WTC11 (cell line): ENCODE results near the gene PRSS33.

Experiments used
- ATF3 ChIP-seq: sonication (generic); formaldehyde crosslinking; conservative IDR thresholded peaks from 2 replicates; pipeline ENCODE4 v1.8.1; 2022; ENCODE audit warnings: mild to moderate bottlenecking, missing genetic modification reagents
- CTCF ChIP-seq: fragments of 200-600 bp; IDR thresholded peaks from 2 replicates; pipeline ENCODE4 v1.8.0; 2022; ENCODE audit warnings: antibody characterized with exemption
- KAT7 ChIP-seq: sonication (generic); formaldehyde crosslinking; IDR thresholded peaks from 2 replicates; pipeline ENCODE4 v1.8.1; 2023; ENCODE audit warnings: missing genetic modification reagents, mild to moderate bottlenecking, borderline replicate concordance
- ZNF138 ChIP-seq: sonication (generic); formaldehyde crosslinking; conservative IDR thresholded peaks from 2 replicates; pipeline ENCODE4 v1.8.1; 2022; ENCODE audit warnings: mild to moderate bottlenecking, moderate library complexity, missing genetic modification reagents
- TF ChIP-seq, protein P1 (sequence below): sonication (generic); formaldehyde crosslinking; IDR thresholded peaks from 2 replicates; pipeline ENCODE4 v1.8.0; 2022; ENCODE audit warnings: mild to moderate bottlenecking, missing genetic modification reagents
- TF ChIP-seq, protein P2 (sequence below): sonication (generic); formaldehyde crosslinking; IDR thresholded peaks from 2 replicates; pipeline ENCODE4 v1.8.0; 2022; ENCODE audit warnings: missing genetic modification reagents

DNA sequence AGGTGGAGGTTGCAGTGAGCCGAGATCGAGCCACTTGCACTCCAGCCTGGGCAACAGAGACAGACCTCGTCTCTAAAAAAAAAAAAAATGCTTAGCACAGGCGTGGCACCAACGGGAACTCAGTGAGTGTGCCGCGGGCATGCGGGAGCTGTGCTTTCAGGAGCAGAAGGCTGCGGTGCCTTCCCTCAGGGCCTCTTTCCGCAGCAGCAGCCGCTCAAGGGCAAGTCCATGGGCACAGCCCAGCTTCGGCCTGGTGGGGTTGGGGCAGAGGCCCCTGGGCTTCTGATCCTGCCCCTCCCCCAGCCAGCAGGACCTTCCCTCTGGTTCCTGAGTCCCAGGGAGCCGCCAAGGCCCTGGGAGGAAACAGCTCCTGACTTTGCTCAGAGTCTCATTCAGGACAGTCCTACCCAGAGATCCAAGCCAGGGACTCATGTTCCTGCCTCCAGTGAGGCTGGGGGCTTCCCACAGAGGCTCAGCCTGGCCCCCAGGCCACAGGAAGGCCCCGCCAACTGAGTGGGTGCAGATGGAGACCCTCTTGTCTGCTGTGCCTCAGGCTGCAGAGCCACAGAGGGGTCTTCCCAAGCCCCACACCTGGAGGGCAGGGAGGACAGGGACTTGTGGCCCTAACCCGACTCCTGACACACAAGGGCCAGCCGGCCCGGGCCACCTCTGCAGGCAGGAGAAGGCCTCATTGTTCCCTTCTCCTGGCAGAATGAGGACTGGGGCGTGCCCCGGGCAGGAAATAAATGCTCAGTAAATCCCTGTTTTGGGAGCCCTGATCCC, 39.4 kb upstream of the PRSS33 start:
- TF ChIP-seq ATF3 (CRISPR knock-in tag) (no peak), CTCF (no peak), KAT7 (CRISPR knock-in tag) (no peak), ZNF138 (CRISPR knock-in tag) (no peak)
- TF ChIP-seq, protein P1, sequence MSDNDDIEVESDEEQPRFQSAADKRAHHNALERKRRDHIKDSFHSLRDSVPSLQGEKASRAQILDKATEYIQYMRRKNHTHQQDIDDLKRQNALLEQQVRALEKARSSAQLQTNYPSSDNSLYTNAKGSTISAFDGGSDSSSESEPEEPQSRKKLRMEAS (CRISPR knock-in tag): no peak
- TF ChIP-seq, protein P2, sequence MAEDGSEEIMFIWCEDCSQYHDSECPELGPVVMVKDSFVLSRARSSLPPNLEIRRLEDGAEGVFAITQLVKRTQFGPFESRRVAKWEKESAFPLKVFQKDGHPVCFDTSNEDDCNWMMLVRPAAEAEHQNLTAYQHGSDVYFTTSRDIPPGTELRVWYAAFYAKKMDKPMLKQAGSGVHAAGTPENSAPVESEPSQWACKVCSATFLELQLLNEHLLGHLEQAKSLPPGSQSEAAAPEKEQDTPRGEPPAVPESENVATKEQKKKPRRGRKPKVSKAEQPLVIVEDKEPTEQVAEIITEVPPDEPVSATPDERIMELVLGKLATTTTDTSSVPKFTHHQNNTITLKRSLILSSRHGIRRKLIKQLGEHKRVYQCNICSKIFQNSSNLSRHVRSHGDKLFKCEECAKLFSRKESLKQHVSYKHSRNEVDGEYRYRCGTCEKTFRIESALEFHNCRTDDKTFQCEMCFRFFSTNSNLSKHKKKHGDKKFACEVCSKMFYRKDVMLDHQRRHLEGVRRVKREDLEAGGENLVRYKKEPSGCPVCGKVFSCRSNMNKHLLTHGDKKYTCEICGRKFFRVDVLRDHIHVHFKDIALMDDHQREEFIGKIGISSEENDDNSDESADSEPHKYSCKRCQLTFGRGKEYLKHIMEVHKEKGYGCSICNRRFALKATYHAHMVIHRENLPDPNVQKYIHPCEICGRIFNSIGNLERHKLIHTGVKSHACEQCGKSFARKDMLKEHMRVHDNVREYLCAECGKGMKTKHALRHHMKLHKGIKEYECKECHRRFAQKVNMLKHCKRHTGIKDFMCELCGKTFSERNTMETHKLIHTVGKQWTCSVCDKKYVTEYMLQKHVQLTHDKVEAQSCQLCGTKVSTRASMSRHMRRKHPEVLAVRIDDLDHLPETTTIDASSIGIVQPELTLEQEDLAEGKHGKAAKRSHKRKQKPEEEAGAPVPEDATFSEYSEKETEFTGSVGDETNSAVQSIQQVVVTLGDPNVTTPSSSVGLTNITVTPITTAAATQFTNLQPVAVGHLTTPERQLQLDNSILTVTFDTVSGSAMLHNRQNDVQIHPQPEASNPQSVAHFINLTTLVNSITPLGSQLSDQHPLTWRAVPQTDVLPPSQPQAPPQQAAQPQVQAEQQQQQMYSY (CRISPR knock-in tag): no peak
